ENCODE results near the gene ITGA4. TPM values are rescaled to one million over a fixed set of nuclear protein-coding genes. Genes with fewer than 3 reads are reported as not detected.

ITGA4 gene
- 8.9 and 27.6 TPM in 2 replicates for total RNA-seq (ENCODE audit: low replicate concordance)

DNA sequence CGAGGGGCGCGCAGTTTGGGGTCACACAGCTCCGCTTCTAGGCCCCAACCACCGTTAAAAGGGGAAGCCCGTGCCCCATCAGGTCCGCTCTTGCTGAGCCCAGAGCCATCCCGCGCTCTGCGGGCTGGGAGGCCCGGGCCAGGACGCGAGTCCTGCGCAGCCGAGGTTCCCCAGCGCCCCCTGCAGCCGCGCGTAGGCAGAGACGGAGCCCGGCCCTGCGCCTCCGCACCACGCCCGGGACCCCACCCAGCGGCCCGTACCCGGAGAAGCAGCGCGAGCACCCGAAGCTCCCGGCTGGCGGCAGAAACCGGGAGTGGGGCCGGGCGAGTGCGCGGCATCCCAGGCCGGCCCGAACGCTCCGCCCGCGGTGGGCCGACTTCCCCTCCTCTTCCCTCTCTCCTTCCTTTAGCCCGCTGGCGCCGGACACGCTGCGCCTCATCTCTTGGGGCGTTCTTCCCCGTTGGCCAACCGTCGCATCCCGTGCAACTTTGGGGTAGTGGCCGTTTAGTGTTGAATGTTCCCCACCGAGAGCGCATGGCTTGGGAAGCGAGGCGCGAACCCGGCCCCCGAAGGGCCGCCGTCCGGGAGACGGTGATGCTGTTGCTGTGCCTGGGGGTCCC lies at the start of gene ITGA4:
TSS of gene ITGA4 (plus strand) at position 266 of the 620 bp plus-strand sequence. CDS start at position 535, 269 bp downstream.
- peak within 1 kb of the TSS; percentile 71 for H3K4me3 ChIP-seq (ENCODE audit: low read depth, low read length)
- TF ChIP-seq, protein P1, sequence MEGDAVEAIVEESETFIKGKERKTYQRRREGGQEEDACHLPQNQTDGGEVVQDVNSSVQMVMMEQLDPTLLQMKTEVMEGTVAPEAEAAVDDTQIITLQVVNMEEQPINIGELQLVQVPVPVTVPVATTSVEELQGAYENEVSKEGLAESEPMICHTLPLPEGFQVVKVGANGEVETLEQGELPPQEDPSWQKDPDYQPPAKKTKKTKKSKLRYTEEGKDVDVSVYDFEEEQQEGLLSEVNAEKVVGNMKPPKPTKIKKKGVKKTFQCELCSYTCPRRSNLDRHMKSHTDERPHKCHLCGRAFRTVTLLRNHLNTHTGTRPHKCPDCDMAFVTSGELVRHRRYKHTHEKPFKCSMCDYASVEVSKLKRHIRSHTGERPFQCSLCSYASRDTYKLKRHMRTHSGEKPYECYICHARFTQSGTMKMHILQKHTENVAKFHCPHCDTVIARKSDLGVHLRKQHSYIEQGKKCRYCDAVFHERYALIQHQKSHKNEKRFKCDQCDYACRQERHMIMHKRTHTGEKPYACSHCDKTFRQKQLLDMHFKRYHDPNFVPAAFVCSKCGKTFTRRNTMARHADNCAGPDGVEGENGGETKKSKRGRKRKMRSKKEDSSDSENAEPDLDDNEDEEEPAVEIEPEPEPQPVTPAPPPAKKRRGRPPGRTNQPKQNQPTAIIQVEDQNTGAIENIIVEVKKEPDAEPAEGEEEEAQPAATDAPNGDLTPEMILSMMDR (IDR thresholded peaks at IDR 0.05; ENCODE audit: insufficient read depth, low read length), result peak; percentile 71
- peak; percentile 57 for DNase-seq (ENCODE audit: low read depth)

DNA sequence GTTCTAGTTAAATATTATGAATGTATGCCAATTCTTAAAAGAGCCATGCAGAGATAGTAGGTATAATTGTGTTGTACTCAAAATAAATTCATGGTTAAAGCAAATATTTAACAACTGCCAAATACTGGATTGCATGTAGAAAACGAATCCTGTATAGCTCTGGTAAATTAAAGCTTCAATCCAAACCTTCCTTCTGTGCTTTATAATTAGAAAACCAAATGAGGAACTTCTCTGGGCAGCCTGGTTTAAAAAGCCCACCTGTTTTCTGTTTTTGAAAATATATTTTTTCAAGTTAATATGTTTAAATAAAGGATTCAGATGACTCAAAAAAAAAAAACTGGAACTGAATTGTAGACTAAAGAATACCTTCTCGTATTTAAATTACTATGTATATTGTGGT lies 48.3 kb upstream of the ITGA4 start:
- TF ChIP-seq, protein P1 (IDR thresholded peaks at IDR 0.05; ENCODE audit: insufficient read depth, low read length), result no peak
- no peak for DNase-seq (ENCODE audit: low read depth)
- H3K4me3 ChIP-seq (ENCODE audit: low read depth, low read length), result no peak overlapping the region

DNA sequence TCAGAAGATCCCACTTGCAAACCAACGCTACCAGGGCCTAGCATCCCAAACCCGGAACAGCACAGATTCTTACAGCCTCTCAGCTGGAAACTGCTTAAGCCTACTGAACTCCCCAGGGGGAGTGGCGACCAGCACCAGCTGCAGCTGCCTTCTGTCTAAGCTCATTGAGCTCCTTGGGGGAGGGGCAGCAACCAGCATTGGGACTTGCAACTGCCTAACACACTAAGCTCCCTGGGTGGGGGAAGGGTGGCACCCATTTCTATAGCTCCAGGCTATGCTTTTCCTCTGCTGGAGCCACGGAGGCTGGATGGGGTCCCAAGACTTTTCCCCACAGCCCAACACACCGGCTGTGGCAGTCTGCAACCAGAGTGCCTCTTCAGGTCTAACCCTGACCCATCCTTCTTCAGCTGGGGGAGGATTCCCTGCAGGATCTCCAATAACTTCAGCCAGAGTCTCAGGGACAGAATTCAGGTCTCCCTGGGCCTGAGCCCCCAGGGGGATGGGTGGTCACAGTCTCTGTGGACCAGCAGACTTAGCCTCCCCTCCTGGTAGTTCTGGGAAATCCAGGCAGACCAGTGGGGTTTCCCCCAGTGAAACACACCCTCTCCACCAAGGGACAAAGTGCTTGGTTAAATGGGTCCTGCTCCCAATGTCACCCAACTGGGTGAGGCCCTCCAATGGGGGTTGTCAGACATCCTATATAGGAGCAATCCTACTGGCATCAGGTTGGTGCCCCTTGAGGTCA lies 45.9 kb upstream of the ITGA4 start:
- TF ChIP-seq, protein P1 (IDR thresholded peaks at IDR 0.05; ENCODE audit: insufficient read depth, low read length), result no peak
- DNase-seq (ENCODE audit: low read depth), result no peak
- no peak overlapping the region for H3K4me3 ChIP-seq (ENCODE audit: low read depth, low read length)

DNA sequence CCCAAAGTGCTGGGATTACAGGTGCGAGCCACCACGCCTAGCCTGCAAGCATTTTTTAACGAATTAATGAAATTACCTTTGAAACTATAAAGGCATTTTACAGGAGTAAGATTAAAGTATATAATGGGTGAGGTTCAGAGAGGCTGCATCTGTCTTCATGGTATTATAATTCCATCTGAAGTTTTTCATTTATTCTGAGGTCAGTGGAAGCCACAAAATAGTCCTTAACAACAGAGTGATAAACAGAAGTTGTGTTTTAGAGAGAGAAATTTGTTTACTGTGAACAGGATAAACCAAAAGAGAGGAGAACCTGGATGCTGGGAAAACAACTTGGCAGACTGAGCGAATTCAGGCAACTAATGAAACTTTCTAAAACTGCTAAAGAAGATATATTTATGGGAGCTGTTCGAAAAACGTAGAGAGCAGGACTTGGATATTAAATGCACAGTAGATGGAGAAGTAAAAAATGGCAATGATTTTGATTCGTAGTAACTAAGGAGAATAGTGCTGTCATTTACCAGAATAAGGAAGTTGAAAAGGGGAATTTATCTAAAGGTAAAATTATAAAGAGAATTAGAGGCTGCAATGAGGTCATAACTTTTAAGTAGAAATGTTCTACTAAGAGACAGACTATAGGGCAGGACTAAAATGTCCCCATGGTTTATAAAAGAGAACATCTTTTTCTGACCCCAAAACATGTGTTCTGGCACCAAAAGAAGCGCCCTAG lies 37.9 kb upstream of the ITGA4 start:
- DNase-seq (ENCODE audit: low read depth), result no peak
- no peak overlapping the region for H3K4me3 ChIP-seq (ENCODE audit: low read depth, low read length)
- TF ChIP-seq, protein P1 (IDR thresholded peaks at IDR 0.05; ENCODE audit: insufficient read depth, low read length), result no peak

DNA sequence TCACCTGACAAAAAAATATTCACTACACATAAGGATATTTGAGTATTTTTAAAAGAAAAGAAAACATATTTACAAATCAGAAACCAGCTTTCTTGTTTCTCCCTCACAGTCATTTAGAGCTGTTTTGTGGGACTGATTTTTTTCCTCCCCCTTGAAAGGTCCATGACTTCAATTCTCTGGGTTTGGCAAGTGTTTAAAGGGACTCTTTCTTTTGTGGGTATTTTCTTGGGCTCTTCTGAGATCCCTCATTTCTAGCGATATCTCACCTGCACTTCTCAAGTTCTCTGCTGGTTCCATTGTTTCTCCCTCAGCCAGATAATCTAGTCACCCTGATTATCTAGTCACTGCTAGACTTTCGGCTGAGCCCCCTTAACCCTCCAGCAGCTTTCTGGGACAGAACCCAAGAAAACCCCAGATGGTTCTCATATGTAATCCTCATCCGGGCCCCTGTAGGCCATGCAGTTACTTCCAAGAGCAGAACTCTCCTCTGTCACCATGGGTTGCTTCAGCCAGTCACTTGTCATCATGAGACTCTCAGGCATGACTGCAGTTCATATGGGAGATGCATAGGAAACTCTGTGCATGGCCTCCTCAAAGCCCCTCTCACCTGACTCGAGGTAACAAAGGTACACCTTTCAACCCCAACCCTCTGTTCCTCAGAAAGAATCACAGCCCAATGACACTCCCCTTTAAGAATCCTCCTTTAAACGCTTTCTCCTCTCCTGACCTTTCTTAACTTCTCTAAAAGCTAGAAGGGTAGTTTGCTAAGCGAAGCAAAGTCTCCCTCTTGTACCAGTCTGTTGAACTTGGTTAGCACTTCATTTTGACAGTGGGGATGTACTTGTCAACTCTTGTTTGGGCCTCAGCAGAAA lies 36.7 kb upstream of the ITGA4 start:
- TF ChIP-seq, protein P1 (IDR thresholded peaks at IDR 0.05; ENCODE audit: insufficient read depth, low read length), result no peak
- H3K4me3 ChIP-seq (ENCODE audit: low read depth, low read length), result no peak overlapping the region
- no peak for DNase-seq (ENCODE audit: low read depth)

DNA sequence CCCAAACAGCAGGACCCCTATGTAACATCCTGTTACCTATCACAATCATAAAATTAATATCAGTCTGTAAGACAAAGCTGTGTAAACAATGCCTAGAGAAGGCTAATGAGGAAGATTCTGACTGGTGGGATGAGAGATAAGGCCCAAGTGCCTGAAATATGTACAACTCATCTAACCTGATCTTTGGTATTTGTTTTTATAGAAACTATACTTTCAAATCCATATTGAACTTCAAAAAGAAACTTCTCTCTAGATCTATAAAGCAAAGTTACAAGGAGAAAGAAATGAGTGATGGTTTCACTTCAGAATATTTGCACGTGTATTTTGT lies 36.1 kb upstream of the ITGA4 start:
- DNase-seq (ENCODE audit: low read depth), result no peak
- TF ChIP-seq, protein P1 (IDR thresholded peaks at IDR 0.05; ENCODE audit: insufficient read depth, low read length), result no peak

More for the DNA sequence above, 36.1 kb upstream of the ITGA4 start:
- no peak overlapping the region for H3K4me3 ChIP-seq (ENCODE audit: low read depth, low read length)

Data from fibroblast of the aortic adventitia (primary cell).